NCI-H2227 treated with DMSO at 0.1 percent for 48 hours (cell line): Measurements from ENCODE around the gene JMJD1C.

Source experiments
- DNase-seq: peaks from one replicate; lab custom pipeline; 2025; lab: John Stamatoyannopoulos, UW

Gene JMJD1C

GRCh38 chr10:63217120-63217605, 248.6 kb downstream of the JMJD1C start:
- peak; percentile 3 for DNase-seq

DNA sequence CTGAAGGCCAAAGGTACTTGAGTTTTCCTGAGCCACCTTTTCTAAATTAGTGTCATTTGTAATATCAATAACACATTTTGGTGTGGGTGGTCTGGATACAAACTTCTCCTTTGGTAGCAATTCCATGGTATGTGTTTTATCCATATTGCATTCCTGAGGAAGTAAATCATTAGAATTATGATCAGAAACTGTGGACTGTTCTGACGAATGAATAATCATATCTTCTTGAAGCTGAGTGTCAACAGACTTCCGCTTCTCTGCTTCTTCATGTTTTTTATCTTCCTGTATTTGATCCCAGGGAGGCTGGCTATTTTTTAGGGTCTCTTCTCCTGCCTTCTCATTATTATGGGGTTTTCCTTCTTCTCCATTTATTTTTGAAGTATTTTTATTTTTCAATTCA, 251.2 kb downstream of the JMJD1C start:
- no peak for DNase-seq

DNA sequence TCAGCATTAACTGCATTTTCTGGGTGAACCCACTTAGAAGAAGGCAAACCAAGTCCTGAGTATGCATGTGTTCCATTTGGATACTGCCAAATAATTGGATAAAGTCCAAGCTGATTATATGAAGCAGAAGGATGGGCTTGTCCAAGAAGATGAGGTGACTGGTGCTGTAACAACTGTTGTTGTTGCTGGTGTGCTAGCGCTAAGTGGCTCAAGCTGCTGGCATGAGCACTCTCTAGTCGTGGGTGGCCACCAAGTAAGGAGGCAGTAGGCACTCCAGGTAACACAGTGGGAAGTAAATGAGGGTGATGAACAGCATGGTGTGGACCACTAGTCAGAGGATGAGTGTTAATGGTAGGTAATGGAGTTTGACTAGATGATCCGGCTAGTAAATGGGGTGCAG, 252.3 kb downstream of the JMJD1C start:
- DNase-seq = no peak

DNA sequence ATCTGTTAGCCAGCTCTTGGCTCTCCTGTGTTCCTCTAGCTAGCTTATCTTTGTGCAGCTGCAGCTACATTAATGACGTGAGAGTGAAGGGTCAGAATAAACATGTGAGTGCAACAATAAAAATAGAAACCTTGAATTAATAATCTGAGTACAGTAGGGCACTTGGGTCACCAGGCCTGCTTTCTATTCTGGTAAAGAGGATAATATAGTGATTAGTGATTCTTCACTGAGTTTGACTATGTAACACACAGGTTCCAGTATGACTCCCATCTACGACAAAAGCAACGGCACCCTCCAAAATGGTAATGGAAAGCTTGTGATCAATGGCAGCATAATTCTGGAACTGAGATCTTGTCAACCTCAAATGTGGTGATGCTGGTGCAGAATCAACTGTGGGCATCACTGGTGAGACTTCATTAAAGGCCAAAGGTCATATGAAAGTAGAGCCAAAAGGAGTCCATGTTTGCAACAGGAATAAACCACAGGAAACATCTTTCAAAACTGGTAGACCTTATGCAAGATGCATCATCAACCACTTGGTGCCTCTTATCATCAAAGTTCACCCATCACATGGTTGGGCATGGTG, 255.1 kb downstream of the JMJD1C start:
- no peak for DNase-seq

- DNase-seq = no peak
These were observed 256.1 kb downstream of the JMJD1C start for GRCh38 chr10:63209705-63210104.

- no peak for DNase-seq
These were observed 256.8 kb downstream of the JMJD1C start for GRCh38 chr10:63208986-63209385.

GRCh38 chr10:63206997-63207811, 258.6 kb downstream of the JMJD1C start:
- DNase-seq = no peak

DNA sequence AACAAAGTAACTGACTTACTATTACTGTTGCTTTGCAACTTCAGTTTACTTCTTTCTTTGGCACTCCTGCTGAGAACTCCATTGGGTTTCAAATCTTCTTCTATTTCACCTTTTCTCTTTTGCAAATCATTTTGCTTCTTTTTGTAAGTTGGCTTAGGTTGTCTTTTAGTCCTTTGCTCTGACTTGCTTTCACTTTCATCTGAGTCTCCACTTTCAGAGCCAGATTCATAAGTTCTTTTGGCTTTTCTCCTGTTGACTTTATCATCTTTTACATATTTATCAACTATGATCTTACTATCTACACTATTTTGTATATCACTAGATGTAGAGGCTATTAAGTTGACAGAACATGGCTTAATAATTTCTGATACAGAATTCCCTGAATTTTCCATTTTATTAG, 259.2 kb downstream of the JMJD1C start:
- DNase-seq = no peak

DNA sequence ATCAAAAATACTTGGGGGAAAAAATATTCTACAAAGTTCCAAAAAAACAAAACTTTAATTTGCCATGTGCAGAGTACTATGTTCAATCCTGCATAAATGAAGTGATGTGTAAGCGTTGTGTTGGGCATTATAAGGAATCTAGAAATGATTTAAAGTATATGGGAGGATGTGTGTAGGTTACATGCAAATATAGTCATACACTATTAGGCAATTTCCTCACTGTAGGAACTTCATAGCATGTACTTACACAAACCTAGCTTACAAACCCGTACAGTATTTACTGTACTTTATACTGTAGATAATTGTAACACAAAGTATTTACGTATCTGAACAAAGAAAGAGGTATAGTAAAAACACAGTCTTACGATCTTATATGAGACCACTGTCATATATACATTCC, 260.4 kb downstream of the JMJD1C start:
- no peak for DNase-seq

DNA sequence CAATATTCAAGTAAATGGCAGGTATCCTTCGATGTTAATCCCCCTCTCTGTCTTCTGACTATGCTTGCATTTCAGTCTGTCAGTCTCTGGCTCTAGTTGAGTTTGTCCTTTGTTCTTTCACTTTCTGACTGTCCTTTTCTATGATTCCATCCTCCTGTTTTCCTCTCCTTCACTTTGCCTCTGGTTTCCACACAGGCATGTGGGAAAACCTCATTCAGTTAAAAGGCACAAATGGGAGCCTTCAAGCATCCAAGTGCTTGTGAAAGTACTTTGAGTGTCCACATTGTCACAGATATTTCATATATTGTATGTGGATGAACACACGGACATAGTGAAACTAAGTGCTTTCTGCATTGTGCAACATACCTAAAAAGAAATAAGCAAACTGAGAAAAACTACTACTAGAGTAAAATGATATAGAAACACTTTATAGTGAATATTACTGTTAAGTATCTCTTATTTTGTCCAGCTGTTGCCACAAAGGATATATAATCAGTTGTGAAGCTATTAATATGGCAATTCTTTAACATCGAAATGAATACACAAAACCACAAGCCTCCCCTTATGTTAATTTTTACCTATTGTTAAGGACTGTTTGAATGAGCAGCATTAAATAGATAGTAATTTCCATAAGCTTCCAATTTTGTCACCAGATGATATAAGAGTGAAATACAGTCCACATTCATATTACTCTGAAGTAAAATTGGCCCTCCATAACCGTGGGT, 260.9 kb downstream of the JMJD1C start:
- DNase-seq = no peak

GRCh38 chr10:63201118-63201517, 264.7 kb downstream of the JMJD1C start:
- no peak for DNase-seq

DNA sequence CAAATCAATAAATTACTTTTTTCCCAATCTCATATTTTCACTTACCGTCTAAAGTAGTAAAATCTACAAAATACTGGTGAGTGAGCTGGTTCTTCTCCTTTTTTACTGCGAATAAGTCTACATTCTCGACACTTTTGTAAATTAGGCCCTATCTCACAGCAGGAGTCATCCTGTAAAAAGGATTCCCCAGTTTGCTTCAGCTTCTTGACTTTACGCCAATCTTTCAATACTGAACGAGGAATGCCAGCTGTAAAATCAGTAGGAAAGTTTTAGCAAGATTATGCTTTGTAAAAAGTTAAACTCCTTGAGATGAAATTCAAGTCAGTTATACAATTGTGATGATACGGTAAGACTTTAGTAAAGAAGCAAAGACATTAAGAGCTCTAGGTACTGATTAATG, 265.3 kb downstream of the JMJD1C start:
- no peak for DNase-seq

GRCh38 chr10:63199716-63200115, 266.1 kb downstream of the JMJD1C start:
- DNase-seq = no peak

DNA sequence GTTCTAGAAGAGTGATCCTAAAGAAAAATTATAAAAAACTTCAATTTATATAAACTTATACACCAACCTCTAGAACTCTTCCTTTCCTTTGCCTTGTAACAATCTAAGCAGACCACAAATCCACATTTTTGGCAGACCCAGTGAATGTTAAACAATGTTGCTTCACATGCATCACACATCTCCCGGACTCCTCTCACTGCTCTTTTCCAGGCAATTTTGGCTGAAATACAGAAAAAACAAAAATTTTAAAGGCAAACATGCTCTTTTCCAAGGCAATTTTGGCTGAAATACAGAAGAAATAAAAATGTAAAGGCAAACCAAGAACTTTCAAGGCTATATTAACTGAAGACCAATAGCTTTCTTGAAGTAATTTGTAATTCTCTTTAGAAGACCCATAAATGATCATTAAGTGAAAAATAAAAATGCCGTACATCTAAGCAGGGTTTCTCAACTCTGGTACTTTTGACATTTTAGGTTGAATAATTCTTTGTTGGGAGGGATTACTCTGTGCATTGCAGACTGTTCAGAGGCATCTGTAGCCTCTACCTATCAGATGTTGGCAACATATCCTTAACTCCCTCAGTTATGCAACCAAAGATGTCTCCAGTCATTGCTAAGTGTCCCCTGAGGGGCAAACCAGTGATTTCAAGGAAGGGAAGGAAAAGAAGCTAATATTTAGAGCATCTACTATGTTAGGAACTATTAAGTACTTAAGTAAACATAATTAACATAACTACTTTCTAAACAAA, 268.3 kb downstream of the JMJD1C start:
- no peak for DNase-seq

GRCh38 chr10:63192826-63193225, 273.0 kb downstream of the JMJD1C start:
- DNase-seq = no peak

- DNase-seq = no peak
These were observed 290.2 kb downstream of the JMJD1C start for GRCh38 chr10:63175534-63175933.

DNA sequence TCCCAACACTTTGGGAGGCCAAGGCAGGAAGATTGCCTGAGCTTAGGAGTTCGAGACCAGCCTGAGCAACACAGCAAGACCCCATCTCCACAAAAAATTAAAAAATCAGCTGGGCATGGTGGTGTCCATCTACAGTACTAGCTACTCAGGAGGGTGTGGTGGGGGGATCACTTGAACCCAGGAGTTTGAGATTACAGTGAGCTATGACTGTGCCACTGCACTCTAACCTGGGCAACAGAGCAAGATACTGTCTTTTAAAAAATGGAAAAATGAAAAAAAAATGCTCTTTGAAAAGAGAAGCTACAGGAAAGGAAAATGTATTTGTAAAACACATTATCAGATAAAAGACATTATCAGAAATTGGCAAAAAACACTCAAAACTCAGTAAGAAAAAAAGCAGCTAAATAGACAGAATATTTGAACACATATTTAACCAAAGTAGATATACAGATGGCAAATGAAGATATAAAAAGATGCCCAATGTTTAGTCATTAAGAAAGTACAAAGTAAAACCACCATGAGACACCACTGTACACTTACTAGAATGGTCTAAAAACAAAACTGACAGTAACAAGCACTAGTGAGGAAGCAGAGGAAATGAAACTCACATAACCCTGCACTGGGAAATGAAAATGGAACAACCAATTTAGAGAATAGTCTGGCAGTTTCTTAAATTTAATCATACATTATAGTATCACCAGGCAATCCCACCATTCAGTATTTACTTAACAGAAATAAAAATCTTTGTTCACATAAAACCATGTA, 292.1 kb downstream of the JMJD1C start:
- DNase-seq = no peak

- DNase-seq = no peak
These were observed 293.9 kb downstream of the JMJD1C start for GRCh38 chr10:63171926-63172325.

DNA sequence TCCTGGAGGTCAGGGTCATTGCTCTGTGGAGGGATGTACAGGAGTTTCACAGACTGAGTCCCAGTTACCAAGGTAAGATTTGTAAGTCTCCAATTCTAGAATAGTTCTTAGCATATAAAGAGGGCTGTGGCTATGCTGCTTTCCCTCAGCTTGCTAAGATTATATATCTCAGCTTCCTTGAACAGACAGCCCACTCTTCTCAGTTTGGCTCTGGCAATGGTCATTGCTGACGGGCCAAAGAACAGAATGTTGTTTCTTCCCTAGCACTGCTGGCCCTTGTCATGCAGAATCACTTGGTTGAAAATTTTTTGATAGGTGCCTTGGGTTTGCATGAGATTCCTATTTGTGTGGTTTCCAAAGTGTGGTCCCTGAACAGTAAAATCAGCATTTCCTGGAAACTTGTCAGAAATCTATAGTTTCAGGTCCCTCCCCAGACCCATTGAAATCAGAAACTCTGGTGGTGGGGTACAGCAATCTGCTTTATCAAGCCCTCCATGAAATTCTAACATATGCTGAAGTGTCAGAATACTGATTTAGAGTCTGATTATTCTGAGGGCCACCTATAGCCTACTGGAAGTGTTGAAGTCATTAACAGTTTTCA, 294.4 kb downstream of the JMJD1C start:
- DNase-seq = no peak

- DNase-seq = no peak
These were observed 296.2 kb downstream of the JMJD1C start for GRCh38 chr10:63169624-63170023.

DNA sequence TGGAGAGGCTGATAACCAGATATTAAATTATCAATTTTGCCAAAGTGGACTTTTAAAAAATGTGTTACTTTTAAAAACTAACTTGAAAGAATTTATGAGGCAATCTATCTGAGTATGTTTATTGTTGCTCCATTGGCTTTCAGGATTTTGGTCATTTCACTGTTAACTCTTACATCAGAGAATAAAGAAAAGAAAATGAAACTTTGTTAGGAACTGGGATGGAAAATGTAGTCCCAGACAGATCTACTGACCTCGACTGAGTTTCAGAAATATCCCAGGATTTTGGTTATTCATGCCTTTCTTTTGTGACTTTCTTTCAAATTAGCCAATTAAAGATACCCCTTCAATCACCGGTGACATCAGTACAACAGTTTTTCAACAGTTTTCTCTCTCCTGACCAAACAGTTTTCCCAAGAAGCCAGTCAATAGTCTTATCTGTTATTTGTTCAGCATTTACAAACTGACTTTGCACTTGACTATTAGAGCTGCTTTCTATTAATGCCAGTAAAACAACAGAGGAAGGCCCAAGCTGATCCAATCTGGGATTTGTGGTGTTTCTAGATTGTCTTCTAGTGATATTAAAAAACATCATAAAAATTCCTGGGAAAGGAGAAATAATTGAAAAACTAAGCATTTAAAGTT, 296.8 kb downstream of the JMJD1C start:
- no peak for DNase-seq
